WI38 (cell line): ENCODE data around the gene LILRA2.

Experiments used
- H3K4me3 ChIP-seq: 2 replicates; pipeline ENCODE4 v1.5.1; 2011; ENCODE audit warnings: low read depth, mild to moderate bottlenecking, control low read depth, low read length
- TF ChIP-seq, protein P1 (sequence below): IDR thresholded peaks from 2 replicates; pipeline ENCODE4 v1.5.1; 2012; ENCODE audit warnings: low read depth, mild to moderate bottlenecking, control low read depth, low read length

Gene LILRA2

DNA sequence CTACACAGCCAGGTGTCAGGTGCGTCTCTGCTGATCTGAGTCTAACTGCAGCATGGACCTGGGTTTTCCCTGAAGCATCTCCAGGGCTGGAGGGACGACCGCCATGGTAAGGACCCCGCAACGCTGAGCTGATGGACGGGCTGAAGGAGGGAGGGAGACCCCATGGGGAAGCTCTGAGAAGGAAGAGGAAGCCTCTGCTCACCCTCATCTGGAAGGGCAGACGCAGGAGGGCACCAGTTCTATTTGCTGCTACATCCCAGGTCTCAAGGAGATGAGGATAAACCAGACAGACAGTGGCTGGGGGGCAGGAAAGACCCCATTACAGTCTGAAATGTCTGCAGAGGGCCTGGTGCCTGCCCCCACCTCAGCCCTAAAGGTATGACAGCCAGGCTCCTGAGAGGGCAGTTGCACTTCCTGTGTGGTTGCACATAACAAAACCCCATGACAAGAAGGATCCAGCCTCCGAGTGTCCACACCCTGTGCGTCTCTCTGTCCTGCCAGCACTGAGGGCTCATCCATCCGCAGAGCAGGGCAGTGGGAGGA is at the start of gene LILRA2:
Gene LILRA2 (plus strand): TSS at position 461 of the 543 bp plus-strand sequence. CDS start 89 bp downstream, outside the sequence.
- H3K4me3 ChIP-seq: no peak within 1 kb of the TSS
- TF ChIP-seq, protein P1, sequence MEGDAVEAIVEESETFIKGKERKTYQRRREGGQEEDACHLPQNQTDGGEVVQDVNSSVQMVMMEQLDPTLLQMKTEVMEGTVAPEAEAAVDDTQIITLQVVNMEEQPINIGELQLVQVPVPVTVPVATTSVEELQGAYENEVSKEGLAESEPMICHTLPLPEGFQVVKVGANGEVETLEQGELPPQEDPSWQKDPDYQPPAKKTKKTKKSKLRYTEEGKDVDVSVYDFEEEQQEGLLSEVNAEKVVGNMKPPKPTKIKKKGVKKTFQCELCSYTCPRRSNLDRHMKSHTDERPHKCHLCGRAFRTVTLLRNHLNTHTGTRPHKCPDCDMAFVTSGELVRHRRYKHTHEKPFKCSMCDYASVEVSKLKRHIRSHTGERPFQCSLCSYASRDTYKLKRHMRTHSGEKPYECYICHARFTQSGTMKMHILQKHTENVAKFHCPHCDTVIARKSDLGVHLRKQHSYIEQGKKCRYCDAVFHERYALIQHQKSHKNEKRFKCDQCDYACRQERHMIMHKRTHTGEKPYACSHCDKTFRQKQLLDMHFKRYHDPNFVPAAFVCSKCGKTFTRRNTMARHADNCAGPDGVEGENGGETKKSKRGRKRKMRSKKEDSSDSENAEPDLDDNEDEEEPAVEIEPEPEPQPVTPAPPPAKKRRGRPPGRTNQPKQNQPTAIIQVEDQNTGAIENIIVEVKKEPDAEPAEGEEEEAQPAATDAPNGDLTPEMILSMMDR: no peak

DNA sequence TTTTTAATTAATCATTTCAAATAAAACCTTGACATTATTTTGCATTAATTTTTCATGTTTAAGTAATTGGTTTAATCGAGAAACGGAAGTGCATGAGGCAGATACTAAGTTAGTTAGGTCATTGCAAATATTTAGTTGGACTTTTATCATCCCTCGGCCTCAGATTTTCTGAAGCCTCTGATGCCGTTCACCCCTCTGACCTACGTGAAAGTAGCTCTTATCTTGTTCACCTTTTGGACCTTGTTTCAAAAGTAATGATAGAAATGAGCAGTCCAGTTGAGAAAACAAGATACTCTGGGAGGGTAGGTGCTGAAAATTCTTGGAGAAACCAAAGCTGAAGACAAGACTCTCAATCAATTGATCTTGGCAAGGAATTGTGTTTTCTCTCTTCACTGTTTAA is 48.0 kb upstream of the LILRA2 start:
- H3K4me3 ChIP-seq: no peak overlapping the region
- TF ChIP-seq, protein P1: no peak

DNA sequence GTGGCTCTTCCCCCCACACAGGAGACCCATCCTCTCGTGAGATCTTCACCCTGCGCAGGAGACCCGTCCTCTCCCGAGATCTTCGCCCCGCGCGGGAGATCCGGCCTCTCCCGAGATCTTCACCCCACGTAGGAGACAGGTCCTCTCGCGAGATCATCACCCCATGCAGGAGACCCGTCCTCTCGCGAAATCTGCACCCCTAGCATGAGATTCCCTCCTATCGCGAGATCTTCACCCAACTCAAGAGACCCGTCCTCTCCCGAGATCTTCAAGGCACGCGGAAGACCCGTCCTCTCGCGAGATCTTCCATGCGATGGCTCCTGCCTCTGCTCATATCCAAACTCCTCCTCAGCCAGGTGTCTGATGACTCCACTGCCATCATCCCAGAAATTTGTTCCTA is 46.6 kb upstream of the LILRA2 start:
- H3K4me3 ChIP-seq: no peak overlapping the region
- TF ChIP-seq, protein P1: no peak

DNA sequence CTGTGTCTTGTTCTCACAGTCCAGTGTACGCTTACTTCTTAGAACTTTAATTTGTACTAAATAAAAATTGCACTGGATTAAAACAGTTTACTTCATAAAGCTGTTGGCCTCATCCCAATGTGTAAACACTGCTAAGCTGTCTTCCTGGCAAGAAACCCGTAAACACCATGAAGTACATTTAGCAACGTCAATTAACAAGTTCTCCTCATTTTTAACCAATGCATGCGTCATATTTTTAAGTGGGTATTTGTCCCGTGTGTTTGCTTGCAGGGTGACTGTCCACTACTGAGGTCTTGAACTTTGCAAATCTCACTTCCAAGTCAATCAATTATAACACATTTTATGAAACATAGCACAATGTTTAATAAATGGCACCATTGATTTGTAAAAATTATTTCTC is 42.7 kb upstream of the LILRA2 start:
- TF ChIP-seq, protein P1: no peak
- no peak overlapping the region for H3K4me3 ChIP-seq

DNA sequence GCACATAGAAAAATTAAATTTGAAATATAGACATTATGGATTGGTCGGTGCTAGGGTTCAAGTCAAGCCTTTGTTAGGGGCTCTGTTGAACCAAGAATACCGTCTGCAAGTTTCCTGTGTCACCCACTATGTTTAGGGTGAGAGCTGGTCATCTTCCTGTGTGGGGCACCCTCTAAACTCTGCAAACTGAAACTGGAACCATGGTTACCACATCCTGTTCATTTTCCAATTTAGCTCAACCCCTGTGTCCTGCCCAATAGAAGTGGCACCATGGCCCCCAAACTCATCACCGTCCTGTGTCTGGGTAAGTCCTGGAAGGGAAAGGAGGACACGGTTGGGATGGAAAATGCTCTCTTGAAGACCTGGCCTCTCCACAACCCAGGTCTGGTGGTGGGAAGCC is 41.1 kb upstream of the LILRA2 start:
- TF ChIP-seq, protein P1: no peak

DNA sequence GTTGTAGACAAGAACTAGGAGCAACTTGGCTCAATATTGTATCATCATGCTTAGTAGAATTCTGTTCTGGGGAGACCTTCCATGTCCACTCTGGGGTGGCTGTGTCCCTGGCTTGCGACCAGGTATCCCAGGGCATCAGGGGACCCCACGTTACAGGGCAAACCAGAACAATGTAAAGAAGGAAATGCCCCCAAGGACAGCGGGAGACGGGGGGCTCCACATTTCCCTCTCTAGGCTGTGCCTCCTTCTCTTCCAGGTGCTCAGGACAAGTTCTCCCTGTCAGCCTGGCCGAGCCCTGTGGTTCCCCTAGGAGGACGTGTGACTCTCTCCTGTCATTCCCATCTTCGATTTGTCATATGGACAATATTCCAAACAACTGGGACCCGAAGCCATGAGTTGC is 40.1 kb upstream of the LILRA2 start:
- TF ChIP-seq, protein P1: no peak
- no peak overlapping the region for H3K4me3 ChIP-seq

More for the DNA sequence above, 41.1 kb upstream of the LILRA2 start:
- no peak overlapping the region for H3K4me3 ChIP-seq

DNA sequence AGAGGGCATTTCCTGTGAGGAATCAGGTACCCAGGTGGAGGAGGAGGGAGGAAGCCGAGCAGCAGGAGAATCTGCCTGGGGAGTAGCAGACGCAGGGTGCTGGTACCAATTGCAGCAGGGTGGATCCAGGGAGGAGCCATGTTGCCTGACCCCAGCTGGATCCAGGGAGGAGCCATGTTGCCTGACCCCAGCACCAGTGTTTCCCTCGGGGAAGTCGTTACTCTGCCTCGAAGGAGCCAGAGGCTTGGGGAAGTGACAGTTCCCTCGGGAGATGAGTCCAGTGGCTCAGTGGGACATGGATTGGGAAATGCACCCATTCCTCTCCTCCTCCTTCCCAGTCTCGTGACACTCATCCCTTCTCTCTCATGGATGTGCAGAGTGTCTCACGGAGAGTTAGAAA is 39.4 kb upstream of the LILRA2 start:
- TF ChIP-seq, protein P1: no peak
- no peak overlapping the region for H3K4me3 ChIP-seq
